ENCODE measurements around the gene MYO9B. TPM values are rescaled to one million over a fixed set of nuclear protein-coding genes. Genes with fewer than 3 reads are reported as not detected.

The MYO9B gene
- total RNA-seq, 4 donors from 2014 or later, result 102 to 246 (median 151) TPM

DNA sequence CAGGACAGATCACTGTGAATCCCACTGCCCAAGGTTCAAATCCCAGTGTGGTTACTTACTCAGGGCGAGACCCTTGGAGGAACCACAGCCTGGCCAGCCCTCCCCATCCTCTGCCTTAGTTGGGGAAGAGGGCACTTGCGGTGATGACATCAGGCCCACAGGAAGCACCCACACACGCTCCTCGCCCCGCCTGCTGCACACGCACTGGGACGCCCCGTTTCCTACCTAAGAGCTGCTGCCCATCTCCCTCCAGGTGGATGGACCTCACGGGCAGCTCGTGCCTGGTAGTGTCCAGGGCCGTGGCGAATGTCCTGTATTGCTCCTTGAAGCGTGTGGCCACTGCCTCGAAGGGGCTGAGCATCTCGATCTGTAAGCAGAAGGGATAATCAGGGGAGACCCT, 19.9 kb upstream of the MYO9B start:
- H3K27me3 ChIP-seq, result no peaks in the 10 kb centered on the region
- peaks cover 0 to 5% (median 3%) of the 10 kb centered on the region in 4 donors for H3K4me1 ChIP-seq
- intact Hi-C loops (cut with DNase I; ENCODE audit: low total_unique reads) (loop anchor here (10.0 kb wide), 1 partner anchor 281 kb away; no protein-coding TSS in a partner anchor), in situ Hi-C loops (cut with MboI; ENCODE audit: low pct_ligation_motif_present in 1 of 4, low pct_unique_long_range_greater_than_20kb in 1 of 4, low sequenced_read_pairs in 3 of 4) (loop anchor here in 3 of 4 donors (10.0 to 25.0 kb wide), 3 partner anchors 232 to 291 kb away; partner anchors contain the start of gene ANKLE1 (in 1 of the 3))
- 95% methylated on average over 15 of the region's 15 CpGs; no CpG with 5 or more reads in 1 of the 2 donors for WGBS, 2 donors (ENCODE audit: low coverage in 1 of 2)
- H3K36me3 ChIP-seq, result peaks cover 0 to 20% (median 6%) of the 10 kb centered on the region in 4 donors
- no peaks in the 10 kb centered on the region for H3K9me3 ChIP-seq
- no peak for DNase-seq
- H3K27ac ChIP-seq, result no peak overlapping the region
- H3K4me3 ChIP-seq, result no peak overlapping the region
- TF ChIP-seq POLR2AphosphoS5 (IDR thresholded peaks at IDR 0.05), result no peak
- no peak for TF ChIP-seq EP300 (IDR thresholded peaks at IDR 0.05; ENCODE audit: low read depth)
- TF ChIP-seq, protein P1, sequence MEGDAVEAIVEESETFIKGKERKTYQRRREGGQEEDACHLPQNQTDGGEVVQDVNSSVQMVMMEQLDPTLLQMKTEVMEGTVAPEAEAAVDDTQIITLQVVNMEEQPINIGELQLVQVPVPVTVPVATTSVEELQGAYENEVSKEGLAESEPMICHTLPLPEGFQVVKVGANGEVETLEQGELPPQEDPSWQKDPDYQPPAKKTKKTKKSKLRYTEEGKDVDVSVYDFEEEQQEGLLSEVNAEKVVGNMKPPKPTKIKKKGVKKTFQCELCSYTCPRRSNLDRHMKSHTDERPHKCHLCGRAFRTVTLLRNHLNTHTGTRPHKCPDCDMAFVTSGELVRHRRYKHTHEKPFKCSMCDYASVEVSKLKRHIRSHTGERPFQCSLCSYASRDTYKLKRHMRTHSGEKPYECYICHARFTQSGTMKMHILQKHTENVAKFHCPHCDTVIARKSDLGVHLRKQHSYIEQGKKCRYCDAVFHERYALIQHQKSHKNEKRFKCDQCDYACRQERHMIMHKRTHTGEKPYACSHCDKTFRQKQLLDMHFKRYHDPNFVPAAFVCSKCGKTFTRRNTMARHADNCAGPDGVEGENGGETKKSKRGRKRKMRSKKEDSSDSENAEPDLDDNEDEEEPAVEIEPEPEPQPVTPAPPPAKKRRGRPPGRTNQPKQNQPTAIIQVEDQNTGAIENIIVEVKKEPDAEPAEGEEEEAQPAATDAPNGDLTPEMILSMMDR (IDR thresholded peaks at IDR 0.05), result no peak
- TF ChIP-seq POLR2A (IDR thresholded peaks at IDR 0.05), result no peak

DNA sequence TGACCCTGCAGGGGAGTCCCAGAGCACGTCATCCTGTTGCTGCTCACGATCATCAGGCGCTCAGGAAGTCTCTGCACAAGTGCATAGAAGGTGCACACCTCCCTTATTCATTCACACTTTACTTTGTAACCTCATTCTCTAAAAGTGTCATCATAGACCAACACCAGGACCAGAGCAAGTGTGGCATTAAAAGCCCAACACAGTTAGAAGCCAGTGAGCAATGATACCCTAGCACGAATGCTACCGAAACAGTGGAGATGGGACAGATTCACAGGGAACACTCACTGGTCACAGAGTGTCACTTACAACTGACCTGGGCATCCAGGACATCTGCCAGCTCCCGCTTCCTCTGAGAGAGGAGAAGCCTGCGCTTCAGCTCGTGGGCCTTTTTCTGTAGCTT, 17.3 kb upstream of the MYO9B start:
- WGBS, 2 donors (ENCODE audit: low coverage in 1 of 2), result 96 to 97% methylated on average over 6 to 8 of the region's 8 CpGs
- TF ChIP-seq POLR2AphosphoS5 (IDR thresholded peaks at IDR 0.05) (no peak), POLR2A (IDR thresholded peaks at IDR 0.05) (no peak), EP300 (IDR thresholded peaks at IDR 0.05; ENCODE audit: low read depth) (no peak)
- TF ChIP-seq, protein P1 (IDR thresholded peaks at IDR 0.05), result no peak
- intact Hi-C loops (cut with DNase I; ENCODE audit: low total_unique reads), result loop anchor here (10.0 kb wide), 1 partner anchor 283 kb away; no protein-coding TSS in a partner anchor

DNA sequence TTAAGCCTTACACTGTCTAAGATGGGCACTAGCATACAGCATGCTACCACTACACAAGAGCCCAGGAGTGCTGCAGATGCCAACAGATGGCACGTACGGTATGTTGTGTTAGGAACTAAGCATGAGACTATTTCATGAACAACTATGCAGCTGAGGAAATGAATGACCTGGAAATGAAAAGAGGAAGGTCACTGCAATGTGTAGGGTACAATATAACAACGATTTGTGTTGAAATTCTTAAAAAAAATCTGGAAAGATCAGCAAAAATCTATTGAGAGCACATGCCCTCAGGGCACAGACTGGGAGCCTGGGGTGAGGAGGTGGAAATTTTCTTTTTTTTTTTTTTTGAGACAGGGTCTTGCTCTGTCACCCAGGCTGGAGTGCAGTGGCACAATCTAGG, 14.8 kb upstream of the MYO9B start:
- H3K36me3 ChIP-seq, result peaks cover 0 to 20% (median 6%) of the 10 kb centered on the region in 4 donors
- TF ChIP-seq POLR2AphosphoS5 (IDR thresholded peaks at IDR 0.05) (no peak), EP300 (IDR thresholded peaks at IDR 0.05; ENCODE audit: low read depth) (no peak), POLR2A (IDR thresholded peaks at IDR 0.05) (no peak)
- TF ChIP-seq, protein P1 (IDR thresholded peaks at IDR 0.05), result no peak
- 76 to 80% methylated on average over 3 of the region's 3 CpGs for WGBS, 2 donors (ENCODE audit: low coverage in 1 of 2)
- no peaks in the 10 kb centered on the region for H3K9me3 ChIP-seq
- H3K4me3 ChIP-seq, result no peak overlapping the region
- in situ Hi-C loops (cut with MboI; ENCODE audit: low pct_ligation_motif_present in 1 of 4, low pct_unique_long_range_greater_than_20kb in 1 of 4, low sequenced_read_pairs in 3 of 4) (loop anchor here (10.0 to 25.0 kb wide), 2 partner anchors 224 to 226 kb away; partner anchors contain the start of gene ANKLE1 (in 4 of the 4)), intact Hi-C loops (cut with DNase I; ENCODE audit: low total_unique reads) (no loop called here)
- no peaks in the 10 kb centered on the region for H3K27me3 ChIP-seq
- DNase-seq, result no peak
- H3K4me1 ChIP-seq, result peaks cover 0 to 32% (median 22%) of the 10 kb centered on the region in 4 donors
- peak overlapping the region; percentile 59 to 86 (median 72) for H3K27ac ChIP-seq

More for the DNA sequence above, 17.3 kb upstream of the MYO9B start:
- Histone ChIP-seq H3K36me3 (peaks cover 0 to 20% (median 6%) of the 10 kb centered on the region in 4 donors), H3K9me3 (no peaks in the 10 kb centered on the region), H3K4me3 (no peak overlapping the region), H3K27ac (no peak overlapping the region), H3K27me3 (no peaks in the 10 kb centered on the region), H3K4me1 (peaks cover 0 to 31% (median 18%) of the 10 kb centered on the region in 4 donors)
- no peak for DNase-seq
- in situ Hi-C loops (cut with MboI; ENCODE audit: low pct_ligation_motif_present in 1 of 4, low pct_unique_long_range_greater_than_20kb in 1 of 4, low sequenced_read_pairs in 3 of 4), result loop anchor here in 3 of 4 donors (10.0 to 25.0 kb wide), 3 partner anchors 229 to 293 kb away; partner anchors contain the start of gene ANKLE1 (in 1 of the 3)

DNA sequence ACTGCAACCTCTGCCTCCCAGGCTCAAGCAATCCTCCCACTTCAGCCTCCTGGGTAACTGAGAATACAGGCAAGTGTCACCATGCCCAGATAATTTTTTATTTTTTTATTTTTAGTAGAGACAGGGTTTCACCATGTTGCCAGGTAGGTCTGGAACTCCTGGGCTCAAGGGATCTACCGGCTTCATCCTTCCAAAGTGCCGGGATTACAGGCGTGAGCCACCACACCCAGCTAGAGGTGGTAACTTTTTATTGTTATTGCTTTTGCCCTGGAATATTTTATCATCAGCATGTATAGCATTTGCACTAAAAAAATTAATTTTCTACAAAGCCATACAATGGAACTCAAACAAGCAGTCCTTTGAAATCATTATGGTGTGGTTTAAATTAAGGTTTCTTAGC, 14.4 kb upstream of the MYO9B start:
- Histone ChIP-seq H3K27ac (peak overlapping the region; percentile 59 to 86 (median 72)), H3K36me3 (peaks cover 0 to 20% (median 6%) of the 10 kb centered on the region in 4 donors), H3K27me3 (no peaks in the 10 kb centered on the region), H3K9me3 (no peaks in the 10 kb centered on the region), H3K4me1 (peaks cover 0 to 32% (median 22%) of the 10 kb centered on the region in 4 donors), H3K4me3 (no peak overlapping the region)
- in situ Hi-C loops (cut with MboI; ENCODE audit: low pct_ligation_motif_present in 1 of 4, low pct_unique_long_range_greater_than_20kb in 1 of 4, low sequenced_read_pairs in 3 of 4) (loop anchor here (10.0 to 25.0 kb wide), 2 partner anchors 224 to 226 kb away; partner anchors contain the start of gene ANKLE1 (in 4 of the 4)), intact Hi-C loops (cut with DNase I; ENCODE audit: low total_unique reads) (no loop called here)
- DNase-seq, result peak; percentile 58
- WGBS, 2 donors (ENCODE audit: low coverage in 1 of 2), result 50 to 62% methylated on average over 3 of the region's 3 CpGs
- no peak for TF ChIP-seq POLR2AphosphoS5 (IDR thresholded peaks at IDR 0.05)
- no peak for TF ChIP-seq POLR2A (IDR thresholded peaks at IDR 0.05)
- TF ChIP-seq, protein P1 (IDR thresholded peaks at IDR 0.05), result no peak
- TF ChIP-seq EP300 (IDR thresholded peaks at IDR 0.05; ENCODE audit: low read depth), result no peak
